Body of pancreas (tissue), 4 donors: ENCODE data around the gene SMIM1. TPM values are rescaled to one million over a fixed set of nuclear protein-coding genes. Genes with fewer than 3 reads are reported as not detected.

Source experiments
- ATAC-seq: fragments of 150-250 bp; one replicate; pipeline ENCODE4 v1.9.1; 2016
- DNase-seq, 4 donors: peaks; one replicate each; pipeline ENCODE4 v3.0.0-alpha.2; 2019
- H3K27ac ChIP-seq, 4 donors: fragments of 200-600 bp; sonication (generic); 1 replicate in 3 of 4; 2 replicates in 1 of 4; pipeline versions ENCODE4 v1.5.1 to v1.6.1; 2016 to 2019; ENCODE audit warnings: mild to moderate bottlenecking in 1 of 4, mixed read lengths in 1 of 4, moderate library complexity in 1 of 4
- H3K27me3 ChIP-seq, 2 donors: fragments of 200-600 bp; sonication (generic); one replicate each; pipeline ENCODE4 v1.6.0; 2016; ENCODE audit warnings: mild to moderate bottlenecking in 1 of 2
- H3K36me3 ChIP-seq, 2 donors: fragments of 200-600 bp; sonication (generic); replicated peaks in 1 of 2; 2 replicates each; pipeline ENCODE4 v1.5.1; 2016; ENCODE audit warnings: low read depth in 2 of 2; ENCODE audit not compliant: insufficient read depth in 1 of 2
- H3K4me1 ChIP-seq: fragments of 200-600 bp; sonication (generic); one replicate; pipeline ENCODE4 v1.6.0; 2016
- H3K4me3 ChIP-seq, 2 donors: fragments of 200-600 bp; sonication (generic); 1 replicate in 1 of 2; 2 replicates in 1 of 2; pipeline ENCODE4 v1.5.1; 2016 to 2019
- H3K9me3 ChIP-seq, 3 donors: fragments of 200-600 bp; sonication (generic); 1 replicate in 2 of 3; 2 replicates in 1 of 3; pipeline ENCODE4 v1.5.1; 2016
- POLR2A ChIP-seq, 3 donors: fragments of 450-650 bp; IDR thresholded peaks; one replicate each; pipeline ENCODE4 v1.6.1; 2016; ENCODE audit warnings: antibody characterized with exemption in 3 of 3, mild to moderate bottlenecking in 2 of 3
- WGBS, 2 donors: methylation state at CpG; one replicate each; pipeline ENCODE4 v1.1.5; 2017; 5-methylcytosine and 5-hydroxymethylcytosine counted together
- intact Hi-C: fragments of 100-400 bp; cut with DNase I; formaldehyde crosslinking; loops from one replicate; pipeline ENCODE4 v1.15.1; 2023
- total RNA-seq, 2 donors: library from RNA; depleted of rRNA; stranded (reverse); fragments of >200 nt; gene quantifications; one replicate each; pipeline ENCODE4 v1.1.0, GENCODE V29; 2016
- TF ChIP-seq, protein P1 (sequence below), 7 experiments: fragments of 450-650 bp in 4 of 7; fragments of 200-600 bp in 3 of 7; sonication (generic) in 3 of 7; IDR thresholded peaks; one replicate each; pipeline ENCODE4 v1.5.1; 2016 to 2019; ENCODE audit warnings: antibody characterized with exemption in 7 of 7

SMIM1 gene
- total RNA-seq, 2 donors from 2014 or later, result 5.2 TPM; not detected in 1

DNA sequence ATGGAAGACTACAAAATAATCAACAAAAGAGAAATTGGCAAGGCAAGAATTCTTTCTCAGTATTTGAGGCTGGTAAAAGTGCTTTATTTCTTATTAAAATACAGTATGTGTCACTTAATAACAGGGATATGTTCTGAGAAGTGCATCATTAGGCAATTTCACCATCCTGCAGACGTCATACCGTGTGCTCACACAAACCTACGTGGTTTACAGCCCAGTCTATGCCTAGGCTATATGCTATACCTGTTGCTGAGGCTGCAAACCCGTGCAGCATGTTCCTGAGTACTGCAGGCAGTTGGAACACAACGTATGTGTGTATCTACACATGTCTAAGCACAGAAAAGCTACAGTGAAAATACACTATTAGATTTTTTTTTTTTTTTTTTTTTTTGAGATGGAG is 23.0 kb upstream of the SMIM1 start:
- DNase-seq (no peak), ATAC-seq (no peak)
- H3K4me3 ChIP-seq, result no peak overlapping the region
- WGBS, 2 donors, result 45 to 50% methylated on average over 5 of the region's 5 CpGs
- TF ChIP-seq POLR2A (IDR thresholded peaks at IDR 0.05), result no peak
- TF ChIP-seq, protein P1, sequence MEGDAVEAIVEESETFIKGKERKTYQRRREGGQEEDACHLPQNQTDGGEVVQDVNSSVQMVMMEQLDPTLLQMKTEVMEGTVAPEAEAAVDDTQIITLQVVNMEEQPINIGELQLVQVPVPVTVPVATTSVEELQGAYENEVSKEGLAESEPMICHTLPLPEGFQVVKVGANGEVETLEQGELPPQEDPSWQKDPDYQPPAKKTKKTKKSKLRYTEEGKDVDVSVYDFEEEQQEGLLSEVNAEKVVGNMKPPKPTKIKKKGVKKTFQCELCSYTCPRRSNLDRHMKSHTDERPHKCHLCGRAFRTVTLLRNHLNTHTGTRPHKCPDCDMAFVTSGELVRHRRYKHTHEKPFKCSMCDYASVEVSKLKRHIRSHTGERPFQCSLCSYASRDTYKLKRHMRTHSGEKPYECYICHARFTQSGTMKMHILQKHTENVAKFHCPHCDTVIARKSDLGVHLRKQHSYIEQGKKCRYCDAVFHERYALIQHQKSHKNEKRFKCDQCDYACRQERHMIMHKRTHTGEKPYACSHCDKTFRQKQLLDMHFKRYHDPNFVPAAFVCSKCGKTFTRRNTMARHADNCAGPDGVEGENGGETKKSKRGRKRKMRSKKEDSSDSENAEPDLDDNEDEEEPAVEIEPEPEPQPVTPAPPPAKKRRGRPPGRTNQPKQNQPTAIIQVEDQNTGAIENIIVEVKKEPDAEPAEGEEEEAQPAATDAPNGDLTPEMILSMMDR (IDR thresholded peaks at IDR 0.05), result no peak
- H3K27me3 ChIP-seq, result no peaks in the 10 kb centered on the region
- no peaks in the 10 kb centered on the region for H3K36me3 ChIP-seq
- H3K9me3 ChIP-seq, result no peaks in the 10 kb centered on the region
- H3K27ac ChIP-seq, result no peak overlapping the region
- H3K4me1 ChIP-seq, result peaks cover 30% of the 10 kb centered on the region
- intact Hi-C loops, result no loop called here

DNA sequence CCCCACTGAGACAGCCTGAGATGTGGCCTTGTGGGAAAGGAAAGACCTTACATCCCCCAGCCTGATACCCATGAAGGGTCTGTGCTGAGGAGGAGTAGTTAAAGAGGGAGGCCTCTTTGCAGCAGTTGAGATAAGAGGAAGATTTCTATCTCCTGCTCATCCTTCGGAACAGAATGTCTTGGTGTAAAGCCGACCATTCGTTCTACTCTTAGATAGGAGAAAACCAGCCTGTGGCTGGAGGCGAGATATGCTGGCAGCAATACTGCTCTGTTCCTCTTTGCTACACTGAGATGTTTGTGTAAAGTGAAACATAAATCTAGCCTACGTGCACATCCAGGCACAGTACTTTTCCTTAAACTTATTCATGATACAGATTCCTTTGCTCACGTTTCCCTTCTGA is 21.8 kb upstream of the SMIM1 start:
- Histone ChIP-seq H3K4me3 (no peak overlapping the region), H3K27me3 (no peaks in the 10 kb centered on the region), H3K36me3 (no peaks in the 10 kb centered on the region), H3K4me1 (peaks cover 17% of the 10 kb centered on the region), H3K9me3 (no peaks in the 10 kb centered on the region), H3K27ac (no peak overlapping the region)
- TF ChIP-seq, protein P1 (IDR thresholded peaks at IDR 0.05), result no peak
- no peak for TF ChIP-seq POLR2A (IDR thresholded peaks at IDR 0.05)
- no peak for ATAC-seq
- no peak for DNase-seq
- intact Hi-C loops, result no loop called here
- WGBS, 2 donors, result 42 to 54% methylated on average over 6 of the region's 6 CpGs

DNA sequence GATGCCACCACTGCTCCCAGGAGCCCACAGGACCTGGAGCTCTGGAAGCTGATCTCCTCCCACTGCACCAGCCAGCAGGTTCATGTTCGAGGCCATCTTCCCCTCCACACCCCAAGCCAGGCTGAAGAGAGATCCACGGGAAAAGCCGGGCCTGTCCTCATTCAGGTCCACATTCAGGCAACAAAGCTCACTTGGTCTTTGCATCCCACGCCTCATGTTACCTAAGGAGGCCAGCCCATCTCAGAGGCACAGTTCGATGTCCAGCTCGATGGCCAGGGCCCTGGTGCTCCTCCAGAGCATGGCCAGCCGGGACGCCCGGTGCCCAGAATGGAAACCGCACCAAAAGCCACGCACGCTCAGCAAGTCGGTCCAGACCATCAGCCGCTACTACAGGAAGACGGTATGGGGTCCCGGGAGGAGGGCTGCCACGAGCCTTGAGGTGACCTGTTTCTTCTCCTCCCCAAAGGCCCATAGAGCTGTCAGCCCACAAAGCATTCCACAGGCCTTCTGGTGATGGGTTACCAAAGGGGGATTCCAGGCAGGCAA is 20.1 kb upstream of the SMIM1 start, which contains the start of gene CCDC27:
CCDC27 (plus strand) TSS at position 51 of the 546 bp plus-strand sequence; CDS start at position 83, 32 bp downstream.
- Histone ChIP-seq H3K9me3 (no peaks in the 10 kb centered on the region), H3K27me3 (no peaks in the 10 kb centered on the region), H3K36me3 (no peaks in the 10 kb centered on the region), H3K27ac (no peak within 1 kb of the TSS), H3K4me3 (no peak within 1 kb of the TSS), H3K4me1 (peaks cover 6% of the 10 kb centered on the region)
- DNase-seq (no peak), ATAC-seq (no peak)
- WGBS, 2 donors, result 79 to 84% methylated on average over 7 to 17 of the region's 17 CpGs
- no peak for TF ChIP-seq POLR2A (IDR thresholded peaks at IDR 0.05)
- TF ChIP-seq, protein P1 (IDR thresholded peaks at IDR 0.05), result no peak
- intact Hi-C loops, result no loop called here

DNA sequence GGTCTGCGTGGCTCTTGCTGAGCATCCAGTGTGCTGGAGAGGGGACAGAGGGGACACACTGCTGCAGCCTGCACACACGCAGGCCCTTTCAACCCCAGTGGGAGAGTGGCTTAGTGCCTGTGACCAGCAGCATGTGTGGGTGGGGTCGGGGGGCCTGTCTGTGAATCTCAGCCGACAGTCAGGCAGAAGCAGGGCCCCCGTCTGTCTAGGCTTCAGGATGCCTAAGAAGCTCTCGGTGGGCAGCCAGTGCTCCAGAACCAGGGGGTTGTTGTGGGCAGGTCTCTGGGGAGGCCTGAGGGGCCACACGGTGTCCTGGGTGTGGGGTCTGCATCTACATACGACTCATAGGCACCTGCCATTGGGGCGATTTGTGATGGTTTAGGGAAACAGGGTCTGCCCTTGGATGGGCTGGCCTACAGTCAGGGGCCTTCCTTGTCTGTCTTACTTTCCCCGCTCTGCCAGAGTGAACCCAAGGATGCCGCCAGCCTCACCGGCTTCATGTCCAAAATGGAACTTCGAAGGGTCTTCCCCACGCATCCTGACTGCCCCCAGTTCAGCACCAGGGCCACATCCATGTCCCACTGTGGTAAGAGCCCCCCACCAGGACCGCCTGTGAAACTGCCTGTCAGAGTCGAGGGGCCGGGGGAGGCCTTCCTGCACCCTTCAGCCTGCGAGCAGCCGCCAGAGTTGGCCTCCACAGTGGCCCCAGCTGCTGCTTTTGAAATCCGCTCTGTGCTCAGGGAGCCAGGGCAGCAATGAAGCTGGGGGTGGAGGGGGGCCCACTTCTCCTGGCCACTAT is 18.7 kb upstream of the SMIM1 start:
- intact Hi-C loops, result no loop called here

More for the DNA sequence above, 18.7 kb upstream of the SMIM1 start:
- no peak for DNase-seq
- Histone ChIP-seq H3K4me1 (no peaks in the 10 kb centered on the region), H3K9me3 (no peaks in the 10 kb centered on the region), H3K4me3 (no peak overlapping the region), H3K36me3 (no peaks in the 10 kb centered on the region), H3K27me3 (no peaks in the 10 kb centered on the region), H3K27ac (no peak overlapping the region)
- WGBS, 2 donors, result 73 to 83% methylated on average over 11 to 20 of the region's 20 CpGs
- no peak for TF ChIP-seq POLR2A (IDR thresholded peaks at IDR 0.05)
- TF ChIP-seq, protein P1 (IDR thresholded peaks at IDR 0.05), result no peak
- ATAC-seq, result no peak
